Heart left ventricle (tissue), 13 donors: ENCODE results near the gene RBM5.

Source experiments
- CTCF ChIP-seq, 12 donors: fragments of 200-600 bp; sonication (generic) in 4 of 12; IDR thresholded peaks; one replicate each; pipeline versions ENCODE4 v1.5.0 to v1.8.0; 2018 to 2022; ENCODE audit warnings: antibody characterized with exemption in 12 of 12, mild to moderate bottlenecking in 5 of 12
- POLR2A ChIP-seq, 2 donors: fragments of 450-650 bp; IDR thresholded peaks; one replicate each; pipeline ENCODE4 v1.6.1; 2017; ENCODE audit warnings: antibody characterized with exemption in 2 of 2, mild to moderate bottlenecking in 2 of 2, moderate library complexity in 2 of 2
- donor health status: ischemic (EF 13 %, LVEDD 7.1; RV severe dilation, severe dysfunction).
- donor health status: DM: no; HTN: yes; CAD: no.
- donor health status: DM: no; HTN: no; CAD: no.
- donor health status: ischemic (EF 25% LVEDD 6.9; RV normal size, moderate dysfunction).
- donor health status: ischemic (EF 25% LVEDD 5.7; RV mildly dilated, moderate dysfunction).
- donor health status: ischemic (EF 35%, LVEDD 5.7; RV mildly dilated, moderate dysfunction).
- donor health status: nonischemic (EF 11% LVEDD 7.7; RV severe dilation, severe dysfunction).
- donor health status: DM: yes; HTN: yes; CAD: no.
- donor health status: PGD.
- donor health status: ischemic (EF 29% LVEDD 5.4; RV normal size, mild dysfunction).
- donor health status: nonischemic (EF 23%, LVEDD 6.1; RV moderate dilation, normal function).

GRCh38 chr3:50133283-50133615, 44.5 kb downstream of the RBM5 start:
- no peak for TF ChIP-seq CTCF (IDR thresholded peaks at IDR 0.05)
- TF ChIP-seq POLR2A (IDR thresholded peaks at IDR 0.05), result no peak
